ENCODE measurements around the gene PRTN3.
A peak's percentile ranks its signal among the peaks of the same experiment; 100 is the strongest.
"Not testable (repeated sequence)": the region's sequence is repeated elsewhere in the genome, so short reads cannot be mapped to it uniquely, and the experiment has no call there.

The PRTN3 gene

GRCh38 chr19:845707-846521 lies 5.1 kb downstream of the PRTN3 start:
- DNase-seq (ENCODE audit: low read depth in 3 of 3) = no peak

GRCh38 chr19:848386-848921 lies 7.7 kb downstream of the PRTN3 start:
- no peak for DNase-seq (ENCODE audit: low read depth in 3 of 3)

GRCh38 chr19:849195-849594 lies 8.4 kb downstream of the PRTN3 start:
- not testable (repeated sequence) for DNase-seq (ENCODE audit: low read depth in 3 of 3)

GRCh38 chr19:850221-850978 lies 9.6 kb downstream of the PRTN3 start:
- no peak for DNase-seq (ENCODE audit: low read depth in 3 of 3)

GRCh38 chr19:850979-851335 lies 10.2 kb downstream of the PRTN3 start:
- DNase-seq (ENCODE audit: low read depth in 3 of 3) = no peak

GRCh38 chr19:852136-853013 lies 11.6 kb downstream of the PRTN3 start, which contains the start of gene ELANE:
Gene ELANE (plus strand): TSS chr19:852303. CDS start chr19:852329, 26 bp downstream.
- no peak for DNase-seq (ENCODE audit: low read depth in 3 of 3)

GRCh38 chr19:853014-853585 lies 12.3 kb downstream of the PRTN3 start:
- no peak for DNase-seq (ENCODE audit: low read depth in 3 of 3)

GRCh38 chr19:853614-854220 lies 12.9 kb downstream of the PRTN3 start:
- not testable (repeated sequence) for DNase-seq (ENCODE audit: low read depth in 3 of 3)

GRCh38 chr19:854549-854948 lies 13.8 kb downstream of the PRTN3 start:
- DNase-seq (ENCODE audit: low read depth in 3 of 3) = no peak

- no peak for DNase-seq (ENCODE audit: low read depth in 3 of 3)
These were observed 14.3 kb downstream of the PRTN3 start for GRCh38 chr19:855142-855541.

GRCh38 chr19:855566-856120 lies 14.8 kb downstream of the PRTN3 start:
- no peak for DNase-seq (ENCODE audit: low read depth in 3 of 3)

GRCh38 chr19:858284-858683 lies 17.5 kb downstream of the PRTN3 start:
- DNase-seq (ENCODE audit: low read depth in 3 of 3) = no peak

- DNase-seq (ENCODE audit: low read depth in 3 of 3) = no peak
These were observed 18.4 kb downstream of the PRTN3 start, which contains the start of gene CFD for GRCh38 chr19:858868-859843. Gene CFD (plus strand): TSS chr19:859664. CDS start chr19:859690, 26 bp downstream.

GRCh38 chr19:861141-861755 lies 20.4 kb downstream of the PRTN3 start:
- DNase-seq (ENCODE audit: low read depth in 3 of 3) = no peak

GRCh38 chr19:861756-862580 lies 21.2 kb downstream of the PRTN3 start:
- peak; percentile 27 to 70 (median 48) for DNase-seq (ENCODE audit: low read depth in 3 of 3)

GRCh38 chr19:862581-863314 lies 21.9 kb downstream of the PRTN3 start:
- peak; percentile 45 to 78 (median 53) for DNase-seq (ENCODE audit: low read depth in 3 of 3)

GRCh38 chr19:863315-863620 lies 22.5 kb downstream of the PRTN3 start:
- no peak for DNase-seq (ENCODE audit: low read depth in 3 of 3)

Measured in stimulated activated CD4-positive, alpha-beta T cell treated with anti-CD3 and anti-CD28 coated beads, TNF-alpha, amount 100 ng/mL, for 24 hours (primary cell).